Measurements from ENCODE around the gene SERTAD3. TPM values are rescaled to one million over a fixed set of nuclear protein-coding genes. Genes with fewer than 3 reads are reported as not detected.
"Not testable (repeated sequence)": the region's sequence is repeated elsewhere in the genome, so short reads cannot be mapped to it uniquely, and the experiment has no call there.

SERTAD3 gene
- polyA plus RNA-seq, 1 of the 3 experiments (the other 2 are of a cell fraction): 11.3 TPM

GRCh38 chr19:40464059-40465024, 20.2 kb upstream of the SERTAD3 start:
- Histone ChIP-seq H3K36me3 (replicated peaks in 1 of 2; ENCODE audit: control insufficient read depth in 1 of 2, insufficient read depth in 2 of 2, low read length in 1 of 2) (no peaks in the 10 kb centered on the region), H4K20me1 (ENCODE audit: insufficient read depth) (no peaks in the 10 kb centered on the region), H3F3A (replicated peaks; ENCODE audit: insufficient read depth) (peaks cover 14% of the 10 kb centered on the region), H3K9me3 (no peaks in the 10 kb centered on the region), H3K9me2 (no peaks in the 10 kb centered on the region), H3K4me1 (ENCODE audit: control insufficient read depth in 1 of 2, insufficient read depth in 2 of 2, low read depth in 1 of 2, low read length in 1 of 2) (peaks cover 5 to 17% of the 10 kb centered on the region in 2 experiments; a peak in 3 of 4 replicates), H3K27ac (ENCODE audit: low read depth in 2 of 2, low read length in 1 of 2) (peak overlapping the region in 1 of 2 experiments; percentile 79; a peak in 2 of 4 replicates), H3K4me2 (peak overlapping the region; percentile 91), H2AFZ (ENCODE audit: low read depth) (no peak overlapping the region), H3K79me2 (ENCODE audit: insufficient read depth) (no peaks in the 10 kb centered on the region; the same call in 1 of the 2 replicates), H3K27me3 (ENCODE audit: insufficient read depth) (no peaks in the 10 kb centered on the region), H3K9ac (peak overlapping the region; percentile 74), H3K4me3 (ENCODE audit: low read depth in 2 of 2, low read length in 1 of 2) (peak overlapping the region; percentile 61 to 79; a peak in 3 of 4 replicates)
- CTCF ChIA-PET: interaction anchor here (0.6 to 4.4 kb wide), 35 partner anchors 11 to 905 kb away, joined by 3 to 49 read pairs (median 4); partner anchors contain the start of gene LTBP4
- peak; percentile 75 for DNase-seq
- TF ChIP-seq RAD21 (IDR thresholded peaks at IDR 0.05; ENCODE audit: low read length) (peak; percentile 71), USF1 (IDR thresholded peaks at IDR 0.05; ENCODE audit: borderline replicate concordance, low read depth) (no peak; the same call in 1 of the 2 replicates), TCF12 (IDR thresholded peaks at IDR 0.05) (no peak), RXRA (IDR thresholded peaks at IDR 0.05; ENCODE audit: borderline replicate concordance, low read depth) (no peak), CTCF (IDR thresholded peaks at IDR 0.05) (peak; percentile 84), SMC3 (IDR thresholded peaks at IDR 0.05; ENCODE audit: low read depth, low read length) (peak; percentile 53), TEAD4 (IDR thresholded peaks at IDR 0.05; ENCODE audit: borderline replicate concordance, insufficient read depth) (no peak), FOSL2 (IDR thresholded peaks at IDR 0.05; ENCODE audit: borderline replicate concordance, low read depth) (peak; percentile 73)
- POLR2A ChIA-PET: interaction anchor here (0.8 to 1.6 kb wide), 4 partner anchors 21 to 44 kb away, joined by 3 to 7 read pairs (median 4); partner anchors contain the start of gene SERTAD1
- 6% methylated on average over 11 of the region's 11 CpGs for WGBS (ENCODE audit: low lambda C conversion rate)

GRCh38 chr19:40463587-40464037, 19.5 kb upstream of the SERTAD3 start:
- Histone ChIP-seq H3F3A (replicated peaks; ENCODE audit: insufficient read depth) (peaks cover 14% of the 10 kb centered on the region), H3K4me2 (peak overlapping the region; percentile 91; the same call in 1 of the 2 replicates), H3K4me1 (ENCODE audit: control insufficient read depth in 1 of 2, insufficient read depth in 2 of 2, low read depth in 1 of 2, low read length in 1 of 2) (peaks cover 5 to 17% of the 10 kb centered on the region in 2 experiments; a peak in 3 of 4 replicates)
- WGBS (ENCODE audit: low lambda C conversion rate): 56% methylated on average over 12 of the region's 12 CpGs
- H3K4me3 ChIP-seq (ENCODE audit: low read depth in 2 of 2, low read length in 1 of 2); H2AFZ ChIP-seq (ENCODE audit: low read depth); H3K9ac ChIP-seq; H3K79me2 ChIP-seq (ENCODE audit: insufficient read depth); H3K36me3 ChIP-seq (replicated peaks in 1 of 2; ENCODE audit: control insufficient read depth in 1 of 2, insufficient read depth in 2 of 2, low read length in 1 of 2); DNase-seq; H3K27me3 ChIP-seq (ENCODE audit: insufficient read depth); H3K9me3 ChIP-seq; H3K27ac ChIP-seq (ENCODE audit: low read depth in 2 of 2, low read length in 1 of 2); H4K20me1 ChIP-seq (ENCODE audit: insufficient read depth); H3K9me2 ChIP-seq: not testable (repeated sequence)
- ChIA-PET CTCF (interaction anchor here (0.6 to 4.4 kb wide), 31 partner anchors 10 to 905 kb away, joined by 3 to 49 read pairs (median 4); partner anchors contain the start of gene LTBP4), POLR2A (interaction anchor here (1.0 kb wide), 1 partner anchor 158 kb away, joined by 4 read pairs; no protein-coding TSS in a partner anchor)

All from SK-N-SH (cell line).